Activated T-cell treated with anti-CD3 and anti-CD28 coated beads, Interleukin-2, amount 50 U/mL, for 48 hours (primary cell): ENCODE measurements around the gene YY1.
"Not testable (repeated sequence)": the region's sequence is repeated elsewhere in the genome, so short reads cannot be mapped to it uniquely, and the experiment has no call there.

Source experiments
- DNase-seq, 2 experiments: peaks; one replicate each; pipeline ENCODE4 v3.0.0-alpha.2; 2020

Gene YY1

GRCh38 chr14:100246809-100247428 lies 8.0 kb downstream of the YY1 start:
- no peak for DNase-seq

- no peak for DNase-seq
Measured at GRCh38 chr14:100250732-100251465, 12.0 kb downstream of the YY1 start.

GRCh38 chr14:100252684-100253083 lies 13.7 kb downstream of the YY1 start:
- no peak for DNase-seq

GRCh38 chr14:100256339-100256895 lies 17.5 kb downstream of the YY1 start:
- DNase-seq: no peak

- DNase-seq: peak; percentile 54 to 57
Measured at GRCh38 chr14:100261621-100262020, 22.7 kb downstream of the YY1 start.

- no peak for DNase-seq
Measured at GRCh38 chr14:100262545-100262944, 23.6 kb downstream of the YY1 start.

- DNase-seq: no peak
Measured at GRCh38 chr14:100263141-100263540, 24.2 kb downstream of the YY1 start.

DNA sequence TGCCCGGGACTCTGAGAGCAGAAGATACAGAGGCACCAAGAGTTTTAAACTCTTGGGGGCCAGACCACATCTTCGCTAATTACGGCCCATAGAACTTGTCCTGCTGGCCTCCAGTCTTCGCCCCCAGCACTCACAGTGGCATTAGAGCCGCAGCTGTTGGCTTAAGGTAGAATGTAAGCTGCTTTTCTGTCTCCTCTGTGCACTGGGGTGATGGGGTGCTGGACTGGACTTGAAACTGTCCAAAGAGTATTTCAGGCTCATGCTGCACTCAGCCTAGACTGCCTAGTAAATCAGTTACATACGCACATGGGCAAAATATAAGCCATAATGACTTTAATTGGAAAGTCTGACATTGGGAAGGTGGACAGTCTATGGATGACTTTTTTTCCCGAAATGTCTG lies 29.0 kb downstream of the YY1 start:
- no peak for DNase-seq

DNA sequence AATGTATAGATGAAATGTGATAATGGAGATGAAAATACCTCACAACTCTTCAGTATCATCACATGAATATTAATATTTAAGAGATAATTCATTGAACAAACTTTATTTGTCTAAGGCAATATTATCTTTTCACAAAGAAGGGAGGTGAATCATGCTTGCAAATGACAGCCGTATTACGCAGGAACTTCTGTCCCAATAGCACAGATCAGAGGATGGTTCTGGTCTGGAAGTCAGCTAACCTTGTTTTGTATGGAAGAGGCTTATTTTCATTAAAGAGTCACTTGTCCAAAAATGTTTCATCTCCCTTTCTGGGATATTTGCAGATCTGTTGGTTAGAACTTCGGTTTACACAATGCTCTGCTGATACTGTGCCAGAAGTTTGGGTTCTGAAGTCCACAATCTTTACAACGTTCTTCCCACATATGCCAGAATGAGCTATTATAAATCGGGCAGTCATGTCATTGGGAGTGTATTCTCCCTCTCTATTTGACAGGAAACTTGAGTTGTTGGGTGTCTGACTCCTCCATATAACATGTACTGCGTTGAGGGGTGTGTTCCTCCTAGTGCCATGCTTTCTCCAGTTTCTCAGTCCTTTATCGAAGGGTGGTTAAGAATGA lies 29.8 kb downstream of the YY1 start:
- no peak for DNase-seq

GRCh38 chr14:100271247-100271939 lies 32.4 kb downstream of the YY1 start:
- DNase-seq: no peak

DNA sequence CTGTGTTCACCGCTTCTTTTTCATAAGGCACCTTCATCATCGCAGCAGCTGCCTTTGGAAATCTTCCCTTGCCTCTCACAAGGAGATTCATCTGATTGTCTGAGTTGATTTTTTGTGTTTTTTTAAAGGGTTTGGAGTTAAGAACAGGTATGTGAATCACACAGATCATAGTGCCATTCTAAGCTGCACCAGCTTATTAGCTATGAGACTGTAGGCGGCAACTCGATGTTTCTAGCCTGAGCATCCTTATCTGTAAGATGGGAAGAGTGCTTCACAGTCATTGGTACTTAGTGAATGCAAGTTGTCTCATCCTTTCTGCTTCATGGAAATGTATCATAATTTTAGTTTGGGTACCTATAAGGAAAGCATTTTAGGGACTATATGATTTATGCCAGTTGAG lies 35.3 kb downstream of the YY1 start:
- no peak for DNase-seq

GRCh38 chr14:100275214-100275613 lies 36.3 kb downstream of the YY1 start:
- DNase-seq: no peak

DNA sequence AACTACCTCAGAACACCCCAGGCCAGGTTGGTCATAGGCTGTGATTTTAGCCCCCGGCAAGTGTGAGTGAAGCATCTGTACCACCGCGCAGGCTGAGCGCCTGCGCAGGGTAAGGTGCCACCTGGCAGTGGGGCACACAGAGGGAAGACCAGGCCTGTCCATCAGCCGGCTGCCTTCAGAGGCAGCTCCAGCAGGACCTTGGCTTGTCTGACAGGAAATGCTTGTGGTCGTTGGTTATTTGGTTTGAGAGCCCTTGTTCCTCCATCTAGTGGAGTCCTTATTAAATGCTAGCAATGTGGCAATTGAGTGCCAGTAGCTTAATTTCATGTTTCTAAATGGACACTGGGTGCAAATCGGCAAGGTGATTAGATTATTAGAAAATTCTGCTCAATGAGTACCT lies 39.8 kb downstream of the YY1 start:
- no peak for DNase-seq

DNA sequence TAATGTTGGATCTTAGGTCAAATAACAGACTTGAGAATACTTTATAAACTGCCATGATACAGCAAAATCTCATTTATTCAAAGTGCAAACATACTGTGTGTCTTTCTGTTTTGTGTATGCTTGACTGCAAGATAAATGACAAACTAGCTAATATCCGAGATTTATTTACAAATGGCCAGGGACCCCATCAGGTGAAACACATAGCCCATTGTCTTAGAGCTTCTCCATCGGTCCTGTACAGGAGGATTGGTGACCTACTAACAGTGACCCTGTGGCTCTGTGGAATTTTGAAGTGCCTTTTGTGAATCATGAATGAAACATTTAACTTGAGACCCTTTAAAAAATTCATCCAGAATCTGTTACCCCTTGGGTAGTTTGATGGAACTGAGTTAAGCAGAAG lies 40.2 kb downstream of the YY1 start:
- DNase-seq: no peak

- DNase-seq: no peak
Measured at GRCh38 chr14:100279563-100279962, 40.6 kb downstream of the YY1 start.

DNA sequence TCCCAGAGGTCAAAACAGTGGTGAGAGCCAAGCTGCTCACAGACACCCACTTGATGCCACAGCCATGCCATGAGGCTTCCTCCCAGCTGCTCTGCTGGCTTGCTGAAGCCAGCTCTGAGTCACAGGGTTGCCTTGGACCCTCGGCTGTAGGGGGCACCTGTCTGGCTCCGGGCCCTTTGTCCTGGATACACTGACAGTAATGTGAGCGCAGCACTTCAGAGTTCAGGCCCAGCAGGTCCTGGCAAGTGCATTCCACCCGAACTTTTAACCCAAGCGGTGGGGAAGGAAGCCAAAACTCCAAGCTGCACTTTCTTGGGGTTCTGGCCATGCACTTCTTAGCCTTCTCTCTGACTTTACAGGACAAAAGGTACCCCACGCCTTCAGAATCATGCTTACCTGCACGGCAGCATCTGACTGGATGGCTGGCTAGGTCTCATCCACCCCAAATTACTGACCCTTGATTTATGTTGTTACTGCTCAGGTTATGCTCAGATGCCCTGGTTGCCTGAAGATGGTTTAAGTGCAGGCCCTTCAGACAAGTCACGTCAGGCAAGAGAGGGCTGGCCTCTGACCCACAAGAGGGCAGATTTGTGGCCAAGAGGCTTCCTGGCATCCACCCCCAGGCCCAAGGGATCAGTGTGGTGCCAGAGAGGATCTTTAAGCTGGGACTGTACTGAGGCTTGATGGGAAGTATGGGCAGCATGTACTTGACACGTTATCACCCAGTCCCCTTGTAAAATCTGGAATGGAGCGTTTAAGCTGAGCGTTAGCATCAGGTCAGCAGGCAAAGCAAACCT lies 42.5 kb downstream of the YY1 start:
- DNase-seq: no peak

DNA sequence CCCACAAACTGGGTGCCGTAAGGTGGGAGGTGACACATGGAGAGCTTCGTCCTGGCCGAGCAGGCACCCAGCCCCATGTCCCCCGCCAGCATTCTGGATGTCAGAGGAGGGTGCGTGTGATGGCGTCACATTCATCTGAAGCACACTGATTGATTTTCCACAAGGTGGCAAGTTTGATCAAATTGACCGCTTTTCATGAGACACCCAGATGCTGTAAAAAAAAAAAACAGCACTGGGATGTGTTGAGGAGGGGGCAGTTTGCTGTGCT lies 43.1 kb downstream of the YY1 start:
- no peak for DNase-seq

DNA sequence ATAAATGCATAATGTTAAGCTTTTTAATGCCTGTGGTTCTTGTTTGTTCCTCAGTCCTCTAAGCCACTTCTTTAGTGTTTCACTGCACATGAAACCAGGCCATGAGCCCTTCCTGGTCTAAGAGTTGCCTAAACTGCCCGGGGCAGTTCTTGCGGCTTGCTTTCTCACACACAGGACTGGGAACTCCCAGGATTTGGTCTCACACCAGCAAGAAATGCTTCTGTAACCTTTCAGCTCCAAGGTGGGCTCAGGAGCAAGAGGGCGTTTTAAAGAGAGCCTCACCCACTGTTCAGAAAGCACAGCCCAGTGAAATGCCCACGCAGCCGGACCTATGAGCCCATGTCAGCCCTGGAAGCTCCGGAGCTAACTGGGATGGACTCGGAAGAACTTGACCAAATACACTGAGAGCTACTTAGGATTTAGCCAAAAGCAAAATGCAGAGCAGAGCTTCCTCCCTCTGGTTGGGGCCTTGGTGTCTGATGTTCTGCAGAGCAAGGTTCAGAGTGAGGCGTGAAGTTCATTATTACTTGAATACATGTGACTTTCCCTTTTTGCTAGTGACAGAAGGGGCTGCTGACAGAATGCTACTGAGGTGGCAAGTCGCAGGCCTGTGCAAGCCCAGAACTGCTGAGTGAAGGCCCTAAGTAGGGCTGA lies 43.9 kb downstream of the YY1 start:
- no peak for DNase-seq

GRCh38 chr14:100283436-100283835 lies 44.5 kb downstream of the YY1 start:
- DNase-seq: not testable (repeated sequence)

GRCh38 chr14:100283984-100284881 lies 45.3 kb downstream of the YY1 start:
- no peak for DNase-seq
